Caco-2 (cell line): ENCODE results near the gene CRYBG2. TPM values are rescaled to one million over a fixed set of nuclear protein-coding genes. Genes with fewer than 3 reads are reported as not detected.

Source experiments
- BruUV-seq: library from RNA; stranded (reverse); fragments of 400-500 nt; replicated peaks from 2 replicates; lab custom pipeline; 2021; lab: Mats Ljungman, UMichigan
- CTCF ChIA-PET: fragments of 300-600 bp; sonication (Branson Sonifier 250); formaldehyde crosslinking; loops from one replicate; lab custom pipeline; 2022; ENCODE audit warnings: antibody characterized with exemption; lab: Charles Lee
- POLR2A ChIA-PET: fragments of 300-600 bp; sonication (Branson Sonifier 250); formaldehyde crosslinking; loops from one replicate; lab custom pipeline; 2022; ENCODE audit warnings: antibody characterized with exemption; lab: Charles Lee
- DNase-seq, 2 experiments: peaks; one replicate each; pipeline versions ENCODE4 v3.0.0 to v3.0.0-alpha.2; 2020 to 2022
- H3K27me3 ChIP-seq: replicated peaks from 2 replicates; pipeline ENCODE4 v1.6.0; 2011; ENCODE audit warnings: low read length; ENCODE audit not compliant: control insufficient read depth, insufficient read depth
- H3K36me3 ChIP-seq: 2 replicates; pipeline ENCODE4 v1.5.1; 2011; ENCODE audit warnings: low read length; ENCODE audit not compliant: control insufficient read depth, insufficient read depth
- H3K4me1 ChIP-seq: fragments of 250-450 bp; sonication (Bioruptor Pico); 2 replicates; pipeline ENCODE4 v1.5.1; 2020; ENCODE audit warnings: mild to moderate bottlenecking
- H3K4me3 ChIP-seq: 2 replicates; pipeline ENCODE4 v1.5.1; 2011; ENCODE audit warnings: low read depth, mild to moderate bottlenecking, control low read depth, low read length
- H3K9me3 ChIP-seq: fragments of 250-450 bp; sonication (Bioruptor Pico); 2 replicates; pipeline ENCODE4 v1.5.1; 2020; ENCODE audit warnings: mild to moderate bottlenecking, moderate library complexity
- H3K27ac Mint-ChIP-seq: one replicate; pipeline ENCODE4 v1.8.0; 2022; ENCODE audit warnings: mixed read lengths; ENCODE audit not compliant: unreplicated experiment
- H3K27me3 Mint-ChIP-seq: one replicate; pipeline ENCODE4 v1.8.0; 2022; ENCODE audit warnings: mixed read lengths; ENCODE audit not compliant: insufficient read depth, unreplicated experiment
- H3K36me3 Mint-ChIP-seq: one replicate; pipeline ENCODE4 v1.8.0; 2022; ENCODE audit warnings: mild to moderate bottlenecking, mixed read lengths; ENCODE audit not compliant: insufficient read depth, unreplicated experiment
- H3K4me1 Mint-ChIP-seq: one replicate; pipeline ENCODE4 v1.8.0; 2022; ENCODE audit warnings: low read depth, mixed read lengths; ENCODE audit not compliant: unreplicated experiment
- H3K4me3 Mint-ChIP-seq: one replicate; pipeline ENCODE4 v1.8.0; 2022; ENCODE audit warnings: mild to moderate bottlenecking, moderate library complexity, mixed read lengths; ENCODE audit not compliant: unreplicated experiment
- H3K9me3 Mint-ChIP-seq: one replicate; pipeline ENCODE4 v1.8.0; 2022; ENCODE audit warnings: mixed read lengths; ENCODE audit not compliant: unreplicated experiment
- CTCF ChIP-seq, 2 experiments: fragments of 200-600 bp in 1 of 2; IDR thresholded peaks; 1 replicate in 1 of 2; 2 replicates in 1 of 2; pipeline versions ENCODE4 v1.5.1 to v1.8.0; 2011 to 2022; ENCODE audit warnings: antibody characterized with exemption in 1 of 2, control low read depth in 1 of 2, inconsistent platforms in 1 of 2, low read depth in 1 of 2, low read length in 1 of 2, mild to moderate bottlenecking in 1 of 2, moderate library complexity in 1 of 2; ENCODE audit not compliant: insufficient read depth in 1 of 2, severe bottlenecking in 1 of 2, unreplicated experiment in 1 of 2
- intact Hi-C: fragments of 100-400 bp; cut with micrococcal nuclease; formaldehyde crosslinking; loops from one replicate; pipeline ENCODE4 v1.10.0; 2022; ENCODE audit not compliant: unreplicated experiment
- total RNA-seq: library from RNA; stranded (reverse); gene quantifications from 2 replicates; pipeline ENCODE4 v1.2.3, GENCODE V29; 2022

The CRYBG2 gene
- total RNA-seq, 1 experiment from 2014 or later, result 66.1 TPM

DNA sequence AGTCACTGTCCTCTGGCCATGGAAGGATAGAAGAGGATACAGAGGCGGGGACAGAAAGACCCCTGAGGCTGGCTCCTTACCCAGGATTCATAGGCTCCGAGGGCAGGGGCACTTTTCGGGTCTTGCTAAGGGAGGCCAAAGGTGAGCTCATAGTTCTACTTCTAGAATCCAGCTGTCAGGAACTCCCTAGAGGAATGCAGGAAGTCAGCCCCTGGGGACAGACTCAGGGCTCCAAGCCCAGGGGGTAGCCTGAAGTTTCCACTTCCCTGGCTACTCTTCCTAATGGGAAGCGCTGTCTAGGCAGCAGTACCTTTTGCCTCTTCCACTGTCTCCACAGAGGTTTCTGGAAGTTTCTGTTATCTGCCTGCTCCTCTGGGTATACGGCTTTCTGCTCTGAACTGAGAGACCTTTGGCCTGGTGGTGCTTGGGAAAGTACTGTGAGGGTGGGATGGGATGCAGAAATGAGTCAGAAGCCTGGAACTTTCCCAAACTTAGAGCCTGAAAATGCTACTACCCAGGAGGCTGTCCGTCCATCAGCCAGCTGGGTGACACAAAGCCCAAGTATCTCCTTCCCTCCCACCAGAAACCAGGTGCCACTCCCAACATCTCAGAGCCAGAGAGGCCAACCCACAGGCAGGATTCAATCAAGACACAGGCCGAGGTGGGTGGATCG is 51.1 kb downstream of the CRYBG2 start:
- H3K27ac Mint-ChIP-seq, result no peak overlapping the region
- no peak for DNase-seq
- POLR2A ChIA-PET, result no interaction called here

GRCh38 chr1:26300578-26301275 is 53.2 kb downstream of the CRYBG2 start:
- H3K27me3 ChIP-seq, result no peaks in the 10 kb centered on the region
- no peak overlapping the region for H3K4me3 ChIP-seq
- Mint-ChIP-seq H3K27me3 (no peaks in the 10 kb centered on the region), H3K27ac (peak overlapping the region; percentile 22), H3K4me3 (no peak overlapping the region), H3K4me1 (peaks cover 4% of the 10 kb centered on the region), H3K9me3 (no peaks in the 10 kb centered on the region), H3K36me3 (no peaks in the 10 kb centered on the region)
- intact Hi-C loops, result no loop called here
- H3K4me1 ChIP-seq, result peaks cover 10% of the 10 kb centered on the region; the same call in 1 of the 2 replicates
- POLR2A ChIA-PET, result no interaction called here
- no TSS peak for BruUV-seq
- CTCF ChIA-PET, result interaction anchor here (0.6 to 1.1 kb wide), 2 partner anchors 13 to 67 kb away, joined by 3 to 4 read pairs; partner anchors contain the start of gene CEP85
- no peaks in the 10 kb centered on the region for H3K9me3 ChIP-seq
- no peaks in the 10 kb centered on the region for H3K36me3 ChIP-seq
- no peak for DNase-seq
- no peak for TF ChIP-seq CTCF (IDR thresholded peaks at IDR 0.05; ENCODE audit: insufficient read depth in 1 of 2, low read depth in 1 of 2, low read length in 1 of 2, severe bottlenecking in 1 of 2, unreplicated experiment in 1 of 2)

More for the DNA sequence above, 51.1 kb downstream of the CRYBG2 start:
- Histone ChIP-seq H3K4me1 (peaks cover 14% of the 10 kb centered on the region; the same call in 1 of the 2 replicates), H3K9me3 (no peaks in the 10 kb centered on the region), H3K36me3 (no peaks in the 10 kb centered on the region), H3K4me3 (no peak overlapping the region), H3K27me3 (no peaks in the 10 kb centered on the region)
- Mint-ChIP-seq H3K27me3 (no peaks in the 10 kb centered on the region), H3K36me3 (peaks cover 5% of the 10 kb centered on the region), H3K4me1 (peaks cover 12% of the 10 kb centered on the region), H3K9me3 (no peaks in the 10 kb centered on the region), H3K4me3 (no peak overlapping the region)
- intact Hi-C loops, result no loop called here
- no TSS peak for BruUV-seq
- CTCF ChIA-PET, result no interaction called here
- TF ChIP-seq CTCF (IDR thresholded peaks at IDR 0.05; ENCODE audit: insufficient read depth in 1 of 2, low read depth in 1 of 2, low read length in 1 of 2, severe bottlenecking in 1 of 2, unreplicated experiment in 1 of 2), result no peak

DNA sequence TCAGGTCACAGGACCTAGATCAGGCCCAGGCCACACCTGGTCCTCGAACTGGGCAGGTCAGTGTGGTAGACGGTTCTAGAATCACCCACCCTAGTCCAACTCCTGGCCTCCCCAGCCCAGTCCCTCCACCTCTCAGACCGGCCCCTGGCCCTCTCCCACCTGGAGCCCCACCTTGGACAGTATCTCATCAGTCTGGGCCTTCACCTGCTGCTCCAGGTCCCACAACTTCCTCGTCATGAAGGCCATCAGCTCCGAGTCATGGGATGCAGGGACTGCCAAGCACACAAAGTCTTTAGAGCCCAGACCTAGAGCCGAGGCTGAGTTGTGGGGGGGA is 56.2 kb downstream of the CRYBG2 start:
- no peaks in the 10 kb centered on the region for H3K36me3 ChIP-seq
- H3K9me3 ChIP-seq, result no peaks in the 10 kb centered on the region
- Mint-ChIP-seq H3K36me3 (no peaks in the 10 kb centered on the region), H3K9me3 (no peaks in the 10 kb centered on the region), H3K4me1 (no peaks in the 10 kb centered on the region), H3K27me3 (no peaks in the 10 kb centered on the region), H3K4me3 (no peak overlapping the region), H3K27ac (no peak overlapping the region)
- H3K4me1 ChIP-seq, result peaks cover 4% of the 10 kb centered on the region; the same call in 1 of the 2 replicates
- no TSS peak for BruUV-seq
- no peak overlapping the region for H3K4me3 ChIP-seq
- CTCF ChIA-PET, result no interaction called here
- POLR2A ChIA-PET, result no interaction called here
- intact Hi-C loops, result no loop called here
- H3K27me3 ChIP-seq, result no peaks in the 10 kb centered on the region
- no peak for TF ChIP-seq CTCF (IDR thresholded peaks at IDR 0.05; ENCODE audit: insufficient read depth in 1 of 2, low read depth in 1 of 2, low read length in 1 of 2, severe bottlenecking in 1 of 2, unreplicated experiment in 1 of 2)
- DNase-seq, result no peak
